Limb (tissue), 2 donors: ENCODE measurements around the gene NUDT22.

Experiments used
- DNase-seq, 2 donors: peaks; one replicate each; pipeline ENCODE4 v3.0.0-alpha.2; 2016; ENCODE audit errors: extremely low spot score in 2 of 2

The NUDT22 gene

DNA sequence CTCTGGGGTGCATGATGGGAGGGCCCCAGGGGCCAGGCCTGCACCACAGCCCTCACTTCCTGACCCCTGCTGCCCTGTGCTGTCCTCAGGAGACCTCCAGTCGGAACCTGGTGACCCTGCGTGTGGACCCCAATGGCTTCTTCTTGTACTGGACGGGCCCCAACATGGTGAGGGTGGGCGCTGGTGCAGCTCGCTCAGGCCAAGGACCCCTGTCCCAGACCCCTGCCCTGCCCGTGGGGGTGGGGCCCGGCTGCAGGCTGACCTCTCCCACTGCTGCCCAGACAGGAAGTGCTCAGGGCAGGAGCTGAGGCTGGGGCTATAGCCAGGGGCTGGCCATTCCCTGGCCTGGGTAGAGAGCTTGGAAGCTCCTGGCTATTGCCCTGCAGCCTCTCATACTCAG is 28.3 kb downstream of the NUDT22 start:
- no peak for DNase-seq

DNA sequence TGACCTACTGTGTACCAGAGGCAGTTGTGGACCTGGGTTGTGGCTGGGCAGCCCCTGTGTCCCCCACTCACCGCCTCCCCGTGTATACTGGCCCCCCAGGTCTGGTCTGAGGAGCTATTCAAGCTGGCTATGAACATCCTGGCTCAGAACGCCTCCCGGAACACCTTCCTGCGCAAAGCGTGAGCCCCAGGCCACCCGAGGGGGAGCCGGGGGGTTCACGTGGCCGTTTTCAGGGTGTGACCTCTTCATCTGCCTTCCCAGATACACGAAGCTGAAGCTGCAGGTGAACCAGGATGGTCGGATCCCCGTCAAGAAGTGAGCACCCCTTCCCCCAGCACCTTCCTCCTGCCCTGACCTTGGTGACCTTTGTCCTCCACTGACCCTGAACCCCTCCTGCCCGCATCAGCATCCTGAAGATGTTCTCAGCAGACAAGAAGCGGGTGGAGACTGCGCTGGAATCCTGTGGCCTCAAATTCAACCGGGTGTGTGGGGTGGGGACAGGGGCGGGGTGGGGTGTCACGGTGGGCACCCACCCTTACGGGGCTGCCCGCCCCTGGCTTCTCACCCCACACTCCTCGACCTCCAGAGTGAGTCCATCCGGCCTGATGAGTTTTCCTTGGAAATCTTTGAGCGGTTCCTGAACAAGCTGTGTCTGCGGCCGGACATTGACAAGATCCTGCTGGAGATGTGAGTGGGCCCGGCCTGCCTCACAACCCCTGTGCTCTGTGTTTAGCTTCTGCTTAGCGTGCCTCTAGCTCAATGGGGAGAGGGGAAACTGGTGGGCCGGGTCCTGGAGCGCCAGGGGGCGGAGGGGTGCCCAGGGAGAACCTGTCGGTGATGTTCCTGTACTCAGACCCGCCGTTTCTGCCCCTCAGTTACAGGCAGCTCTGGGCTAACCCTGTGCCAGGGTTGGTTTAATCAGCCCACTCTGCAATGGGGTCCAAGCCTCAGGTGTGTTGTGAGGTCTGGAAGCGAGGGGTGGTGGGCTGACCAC is 29.4 kb downstream of the NUDT22 start:
- no peak for DNase-seq

DNA sequence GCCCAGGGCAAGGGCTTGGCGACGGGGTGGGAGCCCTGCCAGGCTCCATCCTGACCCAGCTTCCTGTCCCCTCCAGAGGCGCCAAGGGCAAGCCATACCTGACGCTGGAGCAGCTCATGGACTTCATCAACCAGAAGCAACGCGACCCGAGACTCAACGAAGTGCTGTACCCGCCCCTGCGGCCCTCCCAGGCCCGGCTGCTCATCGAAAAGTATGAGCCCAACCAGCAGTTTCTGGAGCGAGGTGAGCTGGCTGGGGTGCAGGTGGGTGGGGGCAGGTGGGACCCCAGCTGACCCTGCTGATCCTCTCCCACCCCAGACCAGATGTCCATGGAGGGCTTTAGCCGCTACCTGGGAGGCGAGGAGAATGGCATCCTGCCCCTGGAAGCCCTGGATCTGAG is 30.2 kb downstream of the NUDT22 start:
- DNase-seq: no peak

DNA sequence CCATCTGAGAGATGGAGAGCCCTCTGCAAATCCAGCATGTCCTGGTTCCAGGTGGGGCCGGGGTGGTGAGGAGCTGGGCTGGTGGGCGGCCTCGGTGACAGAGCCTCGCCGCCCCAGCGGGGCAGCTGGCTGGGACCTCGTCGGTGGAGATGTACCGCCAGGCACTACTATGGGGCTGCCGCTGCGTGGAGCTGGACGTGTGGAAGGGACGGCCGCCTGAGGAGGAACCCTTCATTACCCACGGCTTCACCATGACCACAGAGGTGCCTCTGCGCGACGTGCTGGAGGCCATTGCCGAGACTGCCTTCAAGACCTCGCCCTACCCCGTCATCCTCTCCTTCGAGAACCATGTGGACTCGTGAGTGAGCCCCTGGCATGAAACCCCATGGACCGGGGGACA is 32.3 kb downstream of the NUDT22 start:
- DNase-seq: no peak

DNA sequence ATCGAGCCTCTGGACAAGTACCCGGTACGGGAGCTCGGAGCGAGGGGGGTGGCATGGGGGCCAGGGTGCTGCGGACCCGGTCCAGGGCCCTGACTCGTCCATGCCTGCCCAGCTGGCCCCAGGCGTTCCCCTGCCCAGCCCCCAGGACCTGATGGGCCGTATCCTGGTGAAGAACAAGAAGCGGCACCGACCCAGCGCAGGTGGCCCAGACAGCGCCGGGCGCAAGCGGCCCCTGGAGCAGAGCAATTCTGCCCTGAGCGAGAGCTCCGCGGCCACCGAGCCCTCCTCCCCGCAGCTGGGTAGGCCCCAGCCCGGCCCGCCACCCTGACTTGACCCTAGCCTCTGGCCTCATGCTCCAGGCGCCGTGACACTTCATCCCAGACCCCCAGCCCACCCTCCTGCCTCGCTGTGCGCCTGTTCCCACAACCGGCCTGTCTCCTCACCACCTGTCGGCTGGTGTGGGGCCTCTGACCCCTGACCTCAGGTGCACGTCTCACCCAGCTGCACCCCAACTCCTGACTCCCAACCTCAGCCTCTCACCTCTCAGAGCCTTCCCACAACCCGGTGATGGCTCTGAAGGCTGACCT is 33.0 kb downstream of the NUDT22 start:
- no peak for DNase-seq

DNA sequence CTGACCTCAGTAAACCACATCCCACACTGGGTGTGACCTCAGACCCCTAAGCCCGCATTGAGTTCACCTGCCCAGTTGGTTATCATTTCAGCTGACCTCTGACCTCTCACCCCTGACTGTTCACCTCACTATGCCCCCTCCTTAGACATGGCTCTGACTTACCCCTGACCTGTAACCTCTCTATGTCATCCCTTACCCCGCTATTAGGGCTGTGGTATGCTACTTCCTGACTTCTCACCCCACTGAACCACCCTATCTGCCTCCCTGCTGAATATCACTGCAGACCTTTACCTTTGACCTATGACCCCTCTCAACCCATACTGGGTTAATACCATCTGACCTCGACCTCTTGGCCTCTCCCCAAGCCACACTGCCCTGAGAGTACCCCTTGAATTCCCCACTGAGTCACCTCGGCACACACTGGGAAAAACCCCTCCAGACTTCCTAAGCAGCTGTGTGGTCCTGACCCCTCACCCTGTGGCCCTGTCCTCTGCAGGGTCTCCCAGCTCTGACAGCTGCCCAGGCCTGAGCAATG is 33.5 kb downstream of the NUDT22 start:
- no peak for DNase-seq

DNA sequence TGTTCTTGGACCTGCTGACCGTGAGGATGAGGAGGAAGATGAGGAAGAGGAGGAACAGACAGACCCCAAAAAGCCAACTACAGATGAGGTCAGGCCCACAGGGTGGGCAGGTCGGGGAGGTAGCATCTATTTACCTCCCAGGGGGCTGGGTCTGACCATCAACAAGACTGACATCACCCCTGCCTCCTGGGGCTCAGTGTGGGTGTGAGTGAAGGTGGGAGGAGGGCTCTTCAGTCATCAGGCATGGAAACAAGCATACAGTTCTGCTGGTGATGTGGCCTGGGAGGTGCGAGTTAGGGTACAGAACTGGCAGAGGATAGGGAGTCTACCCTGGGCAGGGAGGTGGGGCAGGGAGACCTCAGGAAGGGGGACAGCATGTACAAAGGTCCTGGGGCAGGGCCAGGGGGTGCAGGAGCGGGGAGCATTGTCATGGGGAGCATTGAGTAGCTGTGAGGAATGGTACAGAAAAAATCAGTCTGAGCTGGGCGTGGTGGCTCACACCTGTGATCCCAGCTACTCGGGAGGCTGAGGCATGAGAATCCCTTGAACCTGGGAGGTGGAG is 34.2 kb downstream of the NUDT22 start:
- no peak for DNase-seq

DNA sequence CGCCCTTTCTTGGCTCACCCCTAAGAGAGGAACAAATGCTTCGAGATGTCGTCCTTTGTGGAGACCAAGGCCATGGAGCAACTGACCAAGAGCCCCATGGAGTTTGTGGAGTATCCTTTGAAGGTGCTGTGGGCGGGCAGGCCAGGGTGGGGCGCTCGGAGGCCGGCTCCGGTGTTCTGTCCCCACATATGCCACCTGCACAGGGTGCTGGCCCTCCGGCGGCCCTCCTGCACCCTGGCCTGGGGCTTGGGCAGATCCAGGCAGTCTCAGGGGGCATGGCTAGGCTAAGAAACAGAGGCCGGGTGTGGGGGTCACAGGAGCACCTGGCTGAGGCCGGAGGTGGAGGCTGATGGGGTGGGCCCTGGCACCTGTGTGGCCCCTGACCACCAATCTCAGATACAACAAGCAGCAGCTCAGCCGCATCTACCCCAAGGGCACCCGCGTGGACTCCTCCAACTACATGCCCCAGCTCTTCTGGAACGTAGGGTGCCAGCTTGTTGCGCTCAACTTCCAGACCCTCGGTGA is 35.5 kb downstream of the NUDT22 start:
- no peak for DNase-seq

DNA sequence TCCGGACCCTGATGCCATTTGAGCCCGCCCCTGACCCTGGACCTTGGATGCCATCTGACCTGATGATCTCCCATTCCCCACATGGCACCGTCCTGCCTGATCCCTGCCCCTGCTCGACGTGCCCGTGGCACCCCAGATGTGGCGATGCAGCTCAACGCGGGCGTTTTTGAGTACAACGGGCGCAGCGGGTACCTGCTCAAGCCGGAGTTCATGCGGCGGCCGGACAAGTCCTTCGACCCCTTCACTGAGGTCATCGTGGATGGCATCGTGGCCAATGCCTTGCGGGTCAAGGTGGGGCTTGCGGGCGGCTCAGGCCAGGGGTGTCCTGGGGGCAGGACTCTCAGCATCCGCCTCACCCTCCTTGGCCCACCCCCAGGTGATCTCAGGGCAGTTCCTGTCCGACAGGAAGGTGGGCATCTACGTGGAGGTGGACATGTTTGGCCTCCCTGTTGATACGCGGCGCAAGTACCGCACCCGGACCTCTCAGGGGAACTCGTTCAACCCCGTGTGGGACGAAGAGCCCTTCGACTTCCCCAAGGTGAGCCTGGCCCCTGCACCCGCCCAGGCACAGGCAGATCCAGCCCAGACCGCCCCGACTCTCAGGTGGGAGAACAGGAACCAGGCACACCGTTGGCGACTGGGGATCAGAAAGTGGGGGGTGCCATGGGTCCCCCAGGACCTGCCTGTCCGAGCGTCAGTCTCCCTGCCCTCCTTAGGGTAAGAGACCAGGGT is 36.4 kb downstream of the NUDT22 start:
- DNase-seq: no peak

DNA sequence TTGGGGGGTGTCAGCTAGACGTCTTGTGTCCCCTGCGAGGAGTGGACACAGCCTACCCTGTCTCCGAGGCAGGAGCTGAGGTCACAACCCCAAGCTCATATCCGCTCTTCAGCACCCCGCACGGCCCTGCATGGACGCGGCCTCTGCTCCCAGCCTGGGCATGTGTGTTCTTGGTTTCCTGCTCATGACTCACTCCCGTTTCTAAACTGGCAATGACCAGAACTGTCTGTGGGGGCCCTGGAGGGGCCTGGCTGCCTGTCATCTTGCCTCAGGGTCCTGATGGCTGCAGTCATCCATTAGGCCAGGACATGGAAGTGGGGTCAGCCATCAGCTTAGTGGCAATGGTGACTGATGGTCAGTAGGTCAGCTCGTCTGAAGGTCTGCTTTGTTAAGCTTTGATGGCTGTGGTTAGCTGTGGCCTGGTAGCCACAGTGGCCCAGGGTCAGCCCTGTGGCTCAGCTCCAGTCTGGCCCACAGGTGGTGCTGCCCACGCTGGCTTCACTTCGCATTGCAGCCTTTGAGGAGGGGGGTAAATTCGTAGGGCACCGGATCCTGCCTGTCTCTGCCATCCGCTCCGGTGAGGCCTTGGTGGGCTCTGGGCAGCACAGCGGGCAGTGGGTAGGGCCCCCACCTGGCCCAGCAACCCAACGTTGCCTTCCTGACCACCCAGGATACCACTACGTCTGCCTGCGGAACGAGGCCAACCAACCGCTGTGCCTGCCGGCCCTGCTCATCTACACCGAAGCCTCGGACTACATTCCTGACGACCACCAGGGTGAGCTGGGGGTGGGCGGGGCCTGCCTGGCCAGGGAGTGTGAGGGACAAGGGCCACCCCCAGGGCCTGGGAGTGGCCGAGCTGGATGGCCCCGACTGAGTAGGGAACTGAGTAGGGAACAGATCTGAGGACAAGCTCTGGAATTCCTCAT is 37.2 kb downstream of the NUDT22 start:
- DNase-seq: no peak

DNA sequence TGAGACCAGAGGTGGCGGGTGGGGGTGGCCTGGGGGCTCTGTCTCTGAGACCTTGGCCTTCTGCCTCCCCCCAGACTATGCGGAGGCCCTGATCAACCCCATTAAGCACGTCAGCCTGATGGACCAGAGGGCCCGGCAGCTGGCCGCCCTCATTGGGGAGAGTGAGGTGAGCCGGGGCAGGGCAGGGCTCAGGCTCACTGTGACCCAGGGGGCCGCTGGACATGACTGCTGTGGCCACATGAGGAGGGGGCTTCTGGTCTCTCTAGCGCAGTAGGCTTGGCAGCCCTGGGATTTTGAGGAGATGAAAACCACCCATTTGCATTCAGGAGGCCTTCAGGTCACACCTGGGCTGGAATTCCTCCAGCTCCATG is 37.9 kb downstream of the NUDT22 start:
- DNase-seq: no peak

DNA sequence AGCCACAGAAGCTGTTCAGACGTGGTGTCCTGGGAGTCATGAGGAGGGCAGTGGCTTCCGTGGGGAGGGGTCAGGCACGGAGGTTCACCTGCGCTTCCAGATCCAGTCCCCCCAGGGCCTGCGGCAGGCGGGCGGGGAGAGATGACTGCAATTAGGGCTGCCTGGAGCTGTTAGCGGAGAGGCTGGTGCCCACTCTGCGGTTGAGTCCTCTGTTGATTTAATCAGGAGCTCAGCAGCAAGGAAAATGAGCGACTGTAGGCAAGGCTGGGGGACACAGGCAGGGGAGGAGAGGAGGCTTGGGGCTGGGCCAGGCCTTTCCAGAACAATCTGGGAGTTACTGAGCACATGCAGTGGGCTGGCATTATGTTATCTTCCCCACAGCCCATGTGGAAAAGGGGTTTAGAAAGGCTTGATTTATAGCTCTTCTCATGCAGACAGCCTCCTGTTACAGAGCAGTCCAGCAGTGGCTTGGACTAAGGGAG is 38.3 kb downstream of the NUDT22 start:
- DNase-seq: no peak

DNA sequence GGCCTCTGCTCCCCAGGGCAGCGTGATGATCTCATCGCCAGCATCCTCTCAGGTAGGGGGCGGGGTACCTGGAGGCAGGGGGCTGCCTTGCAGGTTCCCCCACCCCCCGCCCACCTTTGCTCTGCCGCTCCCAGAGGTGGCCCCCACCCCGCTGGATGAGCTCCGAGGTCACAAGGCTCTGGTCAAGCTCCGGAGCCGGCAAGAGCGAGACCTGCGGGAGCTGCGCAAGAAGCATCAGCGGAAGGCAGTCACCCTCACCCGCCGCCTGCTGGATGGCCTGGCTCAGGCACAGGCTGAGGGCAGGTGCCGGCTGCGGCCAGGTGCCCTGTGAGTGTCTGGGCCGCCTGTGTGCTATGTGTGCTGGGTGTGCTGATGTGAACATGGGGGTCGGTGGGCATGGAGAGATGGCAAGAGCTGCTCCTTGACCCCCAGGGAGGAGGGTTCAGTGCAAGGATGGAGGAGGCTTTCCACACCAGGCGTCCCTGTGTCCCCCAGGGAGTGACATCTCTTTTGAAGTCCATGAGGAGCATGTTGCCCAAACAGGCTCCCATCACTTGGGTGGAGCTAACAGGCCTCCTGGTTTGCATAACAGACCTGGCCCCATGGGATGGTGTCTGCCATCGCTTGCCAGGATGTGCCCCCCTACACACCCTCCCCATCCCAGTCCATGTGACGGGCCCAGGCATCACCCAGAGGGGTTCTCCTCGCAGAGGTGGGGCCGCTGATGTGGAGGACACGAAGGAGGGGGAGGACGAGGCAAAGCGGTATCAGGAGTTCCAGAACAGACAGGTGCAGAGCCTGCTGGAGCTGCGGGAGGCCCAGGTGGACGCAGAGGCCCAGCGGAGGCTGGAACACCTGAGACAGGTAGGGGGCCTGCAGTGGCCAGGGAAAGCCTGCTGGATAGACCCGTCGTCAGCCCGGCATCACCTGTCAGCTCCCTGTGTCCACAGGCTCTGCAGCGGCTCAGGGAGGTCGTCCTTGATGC is 39.4 kb downstream of the NUDT22 start:
- DNase-seq: no peak

DNA sequence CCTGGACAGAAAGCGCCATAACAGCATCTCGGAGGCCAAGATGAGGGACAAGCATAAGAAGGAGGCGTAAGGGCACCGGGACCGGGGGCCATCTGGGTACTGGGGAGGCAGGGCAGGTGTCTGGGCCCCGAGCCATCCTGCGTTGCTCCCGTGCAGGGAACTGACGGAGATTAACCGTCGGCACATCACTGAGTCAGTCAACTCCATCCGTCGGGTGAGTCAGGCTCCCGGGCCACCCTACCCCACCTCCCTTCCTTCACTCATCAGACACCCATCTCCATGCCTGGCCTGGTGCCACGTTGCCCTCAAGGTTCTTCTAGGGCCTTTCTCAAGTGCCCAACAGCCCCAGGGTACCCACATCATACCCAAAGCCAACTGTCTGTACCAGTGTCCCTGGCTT is 40.3 kb downstream of the NUDT22 start:
- no peak for DNase-seq

DNA sequence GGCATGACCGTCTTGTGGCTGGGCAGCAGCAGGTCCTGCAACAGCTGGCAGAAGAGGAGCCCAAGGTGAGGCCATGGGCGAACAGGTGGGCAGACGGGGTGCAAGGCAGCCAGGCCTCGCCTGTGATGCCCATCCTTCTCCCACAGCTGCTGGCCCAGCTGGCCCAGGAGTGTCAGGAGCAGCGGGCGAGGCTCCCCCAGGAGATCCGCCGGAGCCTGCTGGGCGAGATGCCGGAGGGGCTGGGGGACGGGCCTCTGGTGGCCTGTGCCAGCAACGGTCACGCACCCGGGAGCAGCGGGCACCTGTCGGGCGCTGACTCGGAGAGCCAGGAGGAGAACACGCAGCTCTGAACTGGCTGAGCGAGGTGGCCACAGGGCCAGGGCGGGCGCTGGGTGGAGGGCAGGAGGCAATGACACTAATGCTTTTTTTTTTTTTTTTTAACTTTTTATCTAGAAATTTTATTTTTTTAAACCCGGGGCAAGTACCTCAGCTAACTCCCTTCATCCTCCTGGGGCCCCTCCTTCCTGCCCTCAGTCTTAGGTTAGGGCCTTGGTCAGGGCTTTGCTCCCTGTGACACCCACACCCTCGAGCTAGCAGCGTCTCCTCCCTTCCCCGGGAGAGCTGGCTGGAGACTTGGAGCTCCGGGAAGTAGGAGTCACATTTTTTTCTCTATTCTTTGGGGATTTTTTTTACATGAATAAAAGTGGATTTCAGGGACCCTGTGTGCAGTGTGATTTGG is 41.3 kb downstream of the NUDT22 start:
- DNase-seq: no peak

DNA sequence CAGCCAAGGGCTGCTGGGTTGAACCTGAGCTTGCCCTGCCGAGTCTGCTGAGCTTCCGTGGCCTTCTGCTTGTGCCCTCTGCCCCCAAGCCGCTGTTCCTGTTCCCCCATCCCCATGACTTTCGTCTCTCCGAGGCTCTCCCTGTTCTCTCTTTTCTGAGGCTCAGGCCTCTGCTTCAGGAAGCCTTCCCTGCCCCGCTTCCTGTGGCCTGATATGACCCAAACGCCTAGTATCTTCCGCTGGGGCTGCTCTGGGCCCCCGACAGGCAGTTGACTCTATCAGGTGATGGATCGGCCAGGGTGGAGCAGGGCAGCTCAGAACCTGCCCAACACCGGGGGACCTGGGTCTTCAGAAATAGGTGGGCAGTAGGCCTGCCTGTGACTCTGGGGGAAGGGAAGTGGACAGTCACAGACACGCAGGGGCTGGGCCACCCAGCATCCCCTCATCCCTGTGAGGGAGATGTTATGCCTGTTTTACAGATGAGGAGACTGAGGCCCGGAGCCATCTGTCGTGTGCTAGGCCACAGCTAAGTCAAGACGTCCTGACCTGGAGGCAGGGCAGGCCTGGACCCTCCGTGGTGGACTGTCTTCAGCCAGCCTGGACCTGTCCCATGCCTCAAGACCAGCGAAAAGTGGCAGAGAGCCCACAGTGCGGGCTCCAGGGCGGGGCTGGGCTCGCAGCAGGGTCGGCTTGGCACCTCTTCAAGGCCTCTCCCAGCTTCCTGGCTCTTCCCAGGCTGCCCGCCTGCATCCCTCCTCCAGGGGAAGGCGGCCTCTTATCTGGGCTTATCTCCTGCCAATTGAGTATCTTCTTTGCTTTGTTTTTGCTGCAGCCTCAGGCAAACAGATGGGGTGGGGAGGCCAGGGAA is 42.2 kb downstream of the NUDT22 start:
- no peak for DNase-seq

DNA sequence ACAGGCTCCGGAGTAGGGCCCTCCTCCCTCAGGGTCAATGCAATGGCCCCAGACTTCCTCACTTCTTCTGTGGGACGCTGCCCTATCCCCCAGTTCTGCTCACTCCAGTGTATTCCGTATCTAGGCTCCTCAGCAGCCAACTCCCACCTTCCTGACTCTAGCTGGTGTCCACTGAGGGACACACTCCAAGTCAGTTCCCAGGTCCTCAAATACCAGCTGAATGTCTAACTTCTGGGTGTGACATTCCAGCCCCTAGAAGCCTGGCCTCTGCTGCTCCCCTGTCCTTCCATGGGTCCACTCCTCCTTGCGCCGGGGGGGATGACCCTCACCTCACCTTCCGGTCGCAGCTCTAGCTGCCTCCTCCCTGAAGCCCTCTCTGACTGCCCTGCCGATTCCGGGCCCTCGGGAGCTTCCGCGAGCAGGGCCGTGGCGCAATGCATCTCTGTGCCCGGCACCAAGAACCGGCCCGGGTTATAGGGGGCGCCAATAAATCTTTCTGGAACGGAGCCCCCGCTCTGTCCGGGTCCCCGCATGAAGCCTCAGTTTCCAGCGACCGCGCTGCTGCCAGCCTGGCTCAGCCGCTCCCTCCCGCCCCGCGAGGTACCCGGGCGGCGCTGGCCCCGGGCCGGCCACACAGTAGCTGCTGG is 42.9 kb downstream of the NUDT22 start:
- DNase-seq: no peak
